HG03064 (cell line): Measurements from ENCODE around the gene DYNLT3.

Source experiments
- ATAC-seq: cut with Tn5 transposase; IDR thresholded peaks from one replicate; pipeline ENCODE4 v1.9.1; 2021; ENCODE audit warnings: low read depth; ENCODE audit not compliant: unreplicated experiment

The DYNLT3 gene

DNA sequence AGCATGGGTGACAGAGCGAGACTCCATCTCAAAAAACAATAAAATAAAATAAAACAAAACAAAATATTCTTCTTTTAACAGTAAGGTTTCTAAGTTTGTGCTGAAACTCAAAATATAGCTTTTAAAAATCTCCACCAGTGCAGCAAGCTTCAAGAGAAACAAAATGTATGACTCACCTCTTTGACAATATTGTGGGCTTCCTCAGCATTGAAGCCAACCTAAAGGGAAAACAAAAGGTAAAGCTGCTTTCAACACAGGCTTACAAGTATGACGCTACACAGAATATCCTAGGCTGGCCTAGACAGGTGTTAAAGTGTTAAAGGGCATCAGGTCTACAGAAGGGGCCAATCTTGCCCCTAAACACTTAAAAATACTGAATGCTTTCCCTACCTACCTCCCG is 1.2 kb downstream of the DYNLT3 start:
- ATAC-seq, result no peak

- no peak for ATAC-seq
Measured at GRCh38 chrX:37844622-37845021, 2.7 kb downstream of the DYNLT3 start.

DNA sequence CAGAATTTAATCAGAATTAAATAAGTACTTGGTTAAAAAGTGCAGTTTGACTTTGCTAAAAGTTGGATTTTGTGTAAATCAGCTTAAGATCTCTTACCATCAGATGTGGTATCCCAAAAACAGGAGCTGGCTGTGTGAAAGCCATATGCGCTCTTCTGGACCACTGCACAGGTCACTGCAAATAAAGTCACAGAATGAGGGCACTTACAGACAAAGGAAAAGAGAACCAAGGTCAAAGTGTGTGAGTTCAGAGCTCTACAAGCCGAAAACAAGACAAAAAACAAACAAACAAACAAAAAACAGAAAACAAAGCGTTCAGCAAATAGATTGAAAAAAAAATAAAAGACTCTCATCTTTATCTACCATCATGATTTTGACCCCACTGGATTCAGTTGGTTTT is 6.4 kb downstream of the DYNLT3 start:
- ATAC-seq, result no peak

- ATAC-seq, result no peak
Measured at GRCh38 chrX:37834937-37835336, 12.4 kb downstream of the DYNLT3 start.

DNA sequence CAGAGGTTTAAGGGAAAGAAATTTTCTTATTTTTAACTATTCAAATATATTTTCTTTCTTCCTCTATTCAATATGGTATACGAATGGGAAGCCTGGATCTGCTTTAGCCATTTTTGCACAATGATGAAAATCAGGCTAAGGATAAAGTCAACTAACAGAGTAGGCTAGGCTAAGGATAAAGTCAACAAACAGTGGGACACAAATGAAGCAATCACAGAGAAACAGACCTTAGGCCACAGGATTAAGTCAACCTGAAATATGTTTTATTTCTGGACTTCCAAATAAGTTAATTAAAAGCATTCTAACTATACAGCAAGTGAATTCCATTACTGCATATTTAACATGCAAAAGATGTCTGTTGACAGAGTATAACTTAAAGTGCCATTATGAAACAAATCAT is 17.0 kb downstream of the DYNLT3 start:
- no peak for ATAC-seq

DNA sequence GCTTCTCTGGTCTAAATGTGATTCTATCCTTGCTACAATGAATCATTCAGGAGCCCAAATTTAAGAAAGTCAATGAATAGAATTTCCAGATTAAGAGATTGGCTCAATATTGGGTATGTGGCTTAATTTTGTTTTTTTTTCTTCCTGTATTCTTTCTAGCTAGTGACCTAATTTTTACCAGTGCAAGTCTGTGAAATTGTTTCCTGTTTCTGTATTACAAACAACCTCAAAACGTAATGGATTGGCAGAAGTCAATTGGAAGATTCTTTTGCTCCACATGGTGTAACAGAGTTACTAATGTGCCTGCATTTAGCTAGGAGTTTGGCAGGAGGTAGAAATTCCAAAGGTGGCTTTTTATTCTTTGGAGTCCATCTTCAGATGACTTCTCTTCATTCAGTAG is 17.6 kb downstream of the DYNLT3 start:
- ATAC-seq, result no peak

- peak; percentile 60 for ATAC-seq
Measured at GRCh38 chrX:37825215-37825842, 22.0 kb downstream of the DYNLT3 start.

DNA sequence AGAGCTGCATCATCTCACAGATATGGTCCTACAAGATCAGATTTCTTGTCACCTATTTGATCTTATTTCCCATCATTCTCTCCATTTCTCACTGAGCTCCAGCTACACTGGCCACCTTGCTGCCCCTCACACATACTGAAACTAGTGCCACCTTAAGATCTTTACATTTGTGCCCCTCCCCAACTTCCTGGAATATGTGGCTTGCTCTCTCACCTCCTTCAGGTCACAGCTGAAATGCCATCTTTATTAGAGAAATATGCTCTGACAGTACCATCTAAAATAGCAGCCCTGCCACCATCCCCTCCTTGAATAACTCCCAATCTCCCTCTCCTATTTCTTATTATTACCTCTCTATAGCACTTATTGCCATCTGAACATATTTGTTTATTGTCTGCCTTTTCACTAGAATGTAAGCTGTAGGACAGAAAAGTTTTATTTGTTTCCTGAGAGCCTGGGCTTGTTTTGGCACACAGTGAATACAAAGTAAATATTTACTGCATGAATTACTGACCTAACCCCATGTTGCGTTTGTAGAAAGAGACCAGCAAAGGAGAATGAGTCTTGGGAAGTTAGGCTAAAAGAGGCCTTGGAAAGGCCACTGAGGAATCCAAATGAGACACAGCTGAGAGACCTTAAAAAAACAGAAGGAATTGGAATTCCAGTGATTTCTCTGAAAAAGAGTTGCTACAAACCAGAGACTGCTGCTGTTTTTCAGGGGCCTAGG is 22.7 kb downstream of the DYNLT3 start:
- ATAC-seq, result no peak

DNA sequence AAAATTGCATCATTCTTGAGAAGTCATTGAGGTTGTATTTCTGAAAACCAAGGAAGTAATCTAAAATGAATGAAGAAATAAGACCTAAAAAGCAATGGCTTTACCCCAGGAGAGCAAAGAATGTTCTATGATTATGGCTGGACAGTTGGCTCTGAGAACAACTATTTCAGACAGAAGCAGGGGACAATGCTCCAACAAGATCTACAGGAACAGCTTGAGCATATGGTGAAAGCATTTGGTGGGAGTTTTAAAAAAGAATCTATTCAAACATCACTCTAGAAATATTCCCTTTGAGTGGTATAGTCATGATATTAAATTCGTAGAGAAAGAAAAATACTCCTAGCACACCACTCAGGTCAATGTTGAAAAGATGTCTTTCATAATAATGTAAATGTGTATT is 26.7 kb downstream of the DYNLT3 start:
- ATAC-seq, result no peak

GRCh38 chrX:37818031-37818430 is 29.3 kb downstream of the DYNLT3 start:
- peak; percentile 50 for ATAC-seq

DNA sequence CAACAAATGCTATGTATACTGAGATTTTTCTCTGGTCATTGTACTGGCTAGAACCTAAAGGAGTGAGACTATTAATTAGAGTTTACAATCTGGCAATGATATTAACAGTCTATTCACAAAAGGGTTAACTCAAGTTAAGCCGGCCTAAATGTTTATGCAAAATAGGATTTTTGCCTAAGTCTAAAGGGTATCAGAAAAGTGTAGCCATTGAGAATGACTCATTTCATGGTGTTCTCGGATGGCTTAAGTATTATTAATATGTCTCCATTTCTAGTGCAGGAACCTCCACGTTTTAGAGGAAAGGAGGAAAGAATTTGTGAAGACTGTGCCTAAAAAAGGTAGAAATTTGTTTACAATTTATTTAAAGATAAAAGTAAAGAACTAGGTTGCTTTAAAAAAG is 29.8 kb downstream of the DYNLT3 start:
- ATAC-seq, result no peak

DNA sequence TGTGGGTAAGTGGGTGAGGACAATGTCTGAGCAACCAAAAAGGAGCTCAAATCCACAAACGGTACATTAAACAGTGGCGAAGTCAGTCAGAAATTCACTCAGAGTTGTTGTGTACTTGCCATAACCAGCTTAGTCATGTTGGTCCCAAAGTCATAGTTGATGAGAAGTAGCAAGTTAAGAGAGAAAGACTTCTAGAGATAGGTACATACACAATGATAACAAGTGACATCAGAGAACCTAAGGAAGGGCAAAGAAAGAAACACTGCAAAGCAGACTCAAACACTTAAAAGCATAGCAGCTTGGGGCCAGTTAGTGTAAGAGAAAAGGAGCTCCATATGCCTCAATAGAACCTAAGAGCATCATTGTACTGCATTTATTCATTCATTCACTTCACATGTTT is 30.2 kb downstream of the DYNLT3 start:
- ATAC-seq, result no peak

- no peak for ATAC-seq
Measured at GRCh38 chrX:37816766-37817165, 30.6 kb downstream of the DYNLT3 start.

- no peak for ATAC-seq
Measured at GRCh38 chrX:37815366-37815765, 32.0 kb downstream of the DYNLT3 start.

- no peak for ATAC-seq
Measured at GRCh38 chrX:37813570-37813969, 33.8 kb downstream of the DYNLT3 start.

GRCh38 chrX:37812110-37812509 is 35.3 kb downstream of the DYNLT3 start:
- ATAC-seq, result no peak

- ATAC-seq, result no peak
Measured at GRCh38 chrX:37809970-37810369, 37.4 kb downstream of the DYNLT3 start.

DNA sequence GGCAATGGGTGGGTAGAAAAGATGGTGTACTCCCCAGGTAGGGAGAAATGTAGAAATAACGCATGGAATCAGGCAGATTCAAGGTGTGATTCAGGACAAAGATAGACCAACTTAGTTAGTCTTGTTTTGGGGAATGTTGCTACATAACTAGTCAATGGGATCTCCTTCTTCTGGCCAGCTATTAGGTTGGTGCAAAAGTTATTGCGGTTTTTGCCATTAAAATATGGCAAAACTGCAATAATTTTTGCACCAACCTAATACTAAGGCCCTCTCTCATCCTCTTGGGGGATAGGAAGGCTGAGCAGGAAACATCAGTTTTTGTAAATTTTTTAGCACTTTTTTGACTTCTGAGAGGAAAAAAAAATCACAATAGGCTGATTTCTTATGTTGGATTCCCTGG is 44.3 kb downstream of the DYNLT3 start:
- ATAC-seq, result no peak

GRCh38 chrX:37802028-37802427 is 45.3 kb downstream of the DYNLT3 start:
- no peak for ATAC-seq

DNA sequence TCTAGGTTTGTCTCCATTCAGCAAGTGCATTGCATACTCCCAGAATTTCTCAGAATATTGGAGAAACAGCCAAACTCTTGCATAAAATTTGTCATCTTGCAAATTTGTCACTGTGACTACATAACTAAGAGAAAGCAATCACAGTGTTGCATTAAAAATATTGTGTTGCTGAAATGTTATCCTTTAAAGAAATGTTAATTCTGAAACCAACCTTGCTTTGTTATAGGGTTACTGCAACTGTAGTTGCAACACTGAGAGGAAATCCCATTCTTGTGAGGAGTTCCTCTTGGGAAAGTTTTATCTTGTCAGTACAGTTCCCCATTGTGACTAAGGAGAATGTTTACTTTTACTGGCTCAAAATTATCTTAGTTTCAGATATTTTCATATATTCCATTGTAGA is 46.7 kb downstream of the DYNLT3 start:
- no peak for ATAC-seq

GRCh38 chrX:37799936-37800335 is 47.4 kb downstream of the DYNLT3 start:
- ATAC-seq, result no peak

DNA sequence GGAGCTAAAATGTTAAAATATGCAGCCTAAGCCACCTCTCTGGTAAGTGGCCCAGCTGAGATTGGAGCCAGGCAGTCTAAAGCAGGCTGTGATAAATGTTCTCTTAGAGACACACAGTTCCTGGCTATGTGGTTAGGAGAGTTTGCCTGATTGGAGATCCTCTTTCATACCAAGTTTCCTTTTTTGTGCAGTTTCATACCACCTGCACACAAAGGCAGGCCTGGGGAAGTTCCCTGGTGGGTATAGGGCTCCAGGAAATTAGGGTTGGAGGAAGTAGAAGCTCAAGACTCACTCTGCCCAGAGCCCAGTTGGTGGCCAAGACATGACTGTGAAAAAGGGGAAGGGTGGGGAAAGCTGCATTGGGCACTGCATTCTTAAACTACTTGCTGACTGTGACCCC is 50.6 kb downstream of the DYNLT3 start:
- ATAC-seq, result peak; percentile 66
